Astrocyte of the cerebellum (primary cell): ENCODE measurements around the gene GADD45B.
"Not testable (repeated sequence)": the region's sequence is repeated elsewhere in the genome, so short reads cannot be mapped to it uniquely, and the experiment has no call there.

Source experiments
- DNase-seq: peaks from one replicate; pipeline ENCODE4 v3.0.0-alpha.2; 2011; ENCODE audit warnings: low read depth
- H3K4me3 ChIP-seq: 2 replicates; pipeline ENCODE4 v1.5.1; 2011; ENCODE audit warnings: mild to moderate bottlenecking, low read depth, low read length, moderate library complexity
- CTCF ChIP-seq: IDR thresholded peaks from 2 replicates; pipeline ENCODE4 v1.5.1; 2012; ENCODE audit warnings: low read length, low read depth, moderate library complexity, mild to moderate bottlenecking; ENCODE audit errors: missing control alignments
- in situ Hi-C: cut with HindIII; loops from 2 replicates; pipeline ENCODE4 v1.10.0; 2017; ENCODE audit warnings: low sequenced_read_pairs

The GADD45B gene

GRCh38 chr19:2500841-2501261, 24.9 kb downstream of the GADD45B start:
- DNase-seq, result no peak
- H3K4me3 ChIP-seq, result no peak overlapping the region
- in situ Hi-C loops, result no loop called here
- no peak for TF ChIP-seq CTCF

GRCh38 chr19:2503521-2504109, 27.7 kb downstream of the GADD45B start:
- in situ Hi-C loops, result no loop called here
- H3K4me3 ChIP-seq, result no peak overlapping the region
- TF ChIP-seq CTCF, result no peak
- DNase-seq, result no peak

GRCh38 chr19:2506656-2507055, 30.7 kb downstream of the GADD45B start:
- in situ Hi-C loops, H3K4me3 ChIP-seq: not testable (repeated sequence)

GRCh38 chr19:2507109-2507508, 31.2 kb downstream of the GADD45B start:
- TF ChIP-seq CTCF, result no peak
- no peak overlapping the region for H3K4me3 ChIP-seq
- in situ Hi-C loops, result no loop called here
- DNase-seq, result no peak

More at GRCh38 chr19:2506656-2507055, 30.7 kb downstream of the GADD45B start:
- DNase-seq, result not testable (repeated sequence)

GRCh38 chr19:2509096-2509495, 33.2 kb downstream of the GADD45B start:
- H3K4me3 ChIP-seq, result no peak overlapping the region
- in situ Hi-C loops, result no loop called here
- no peak for TF ChIP-seq CTCF
- DNase-seq, result no peak

- no peak for DNase-seq
- TF ChIP-seq CTCF, result no peak
- in situ Hi-C loops, result no loop called here
- H3K4me3 ChIP-seq, result no peak overlapping the region
These were observed 35.6 kb downstream of the GADD45B start for GRCh38 chr19:2511570-2511969.

- DNase-seq, result no peak
These were observed 36.1 kb downstream of the GADD45B start for GRCh38 chr19:2511991-2512390.

More at GRCh38 chr19:2511991-2512390, 36.1 kb downstream of the GADD45B start:
- no peak overlapping the region for H3K4me3 ChIP-seq
- in situ Hi-C loops, result no loop called here
- TF ChIP-seq CTCF, result no peak
